ENCODE results near the gene BABAM1. TPM values are rescaled to one million over a fixed set of nuclear protein-coding genes. Genes with fewer than 3 reads are reported as not detected.

The BABAM1 gene
- total and polyA plus RNA-seq, 9 of the 15 experiments (the other 6 are each of a cell fraction or from before 2014, with no cell fraction given) = 14.7 to 160 (median 113) TPM

- TF ChIP-seq ZNF696 (CRISPR knock-in tag; conservative IDR thresholded peaks at IDR 0.05) (no peak), RFX1 (IDR thresholded peaks at IDR 0.05) (no peak), SMAD3 (CRISPR knock-in tag; conservative IDR thresholded peaks at IDR 0.05) (no peak), C11orf30 (IDR thresholded peaks at IDR 0.05; ENCODE audit: low read depth) (peak; percentile 76), KDM5B (IDR thresholded peaks at IDR 0.05; ENCODE audit: insufficient replicate concordance, low read depth, low read length) (peak; percentile 82), ATF3 (IDR thresholded peaks at IDR 0.05) (peak; percentile 97), ATF3 (CRISPR knock-in tag; conservative IDR thresholded peaks at IDR 0.05) (no peak), NFATC3 (IDR thresholded peaks at IDR 0.05) (no peak), NR3C1 (CRISPR knock-in tag; IDR thresholded peaks at IDR 0.05) (no peak), SAFB (IDR thresholded peaks at IDR 0.05; ENCODE audit: borderline replicate concordance, low read depth, low read length) (no peak), HLTF (IDR thresholded peaks at IDR 0.05) (0 out of 2 replicates have a peak, but pooled peaks have one; percentile 2), MLX (CRISPR knock-in tag; conservative IDR thresholded peaks at IDR 0.05) (no peak), TEAD4 (IDR thresholded peaks at IDR 0.05; ENCODE audit: low read length) (no peak), TEAD4 (CRISPR knock-in tag; IDR thresholded peaks at IDR 0.05; ENCODE audit: borderline replicate concordance) (no peak), CTCF (IDR thresholded peaks at IDR 0.05 in 2 of 3, conservative IDR thresholded peaks at IDR 0.05 in 1 of 3; ENCODE audit: insufficient read depth in 2 of 3, low read depth in 1 of 3, low read length in 3 of 3) (no peak), ZNF507 (tag; conservative IDR thresholded peaks at IDR 0.05) (no peak), JUN (IDR thresholded peaks at IDR 0.05; ENCODE audit: borderline replicate concordance, low read depth, low read length) (peak; percentile 85), JUN (CRISPR knock-in tag; IDR thresholded peaks at IDR 0.05; ENCODE audit: borderline replicate concordance) (no peak), MCM5 (IDR thresholded peaks at IDR 0.05; ENCODE audit: low read depth) (no peak), CEBPZ (IDR thresholded peaks at IDR 0.05; ENCODE audit: borderline replicate concordance, low read depth, low read length) (no peak), ZBED1 (IDR thresholded peaks at IDR 0.05) (0 out of 2 replicates have a peak, but pooled peaks have one; percentile 35), HBP1 (CRISPR knock-in tag; IDR thresholded peaks at IDR 0.05) (no peak)
Observed at GRCh38 chr19:17220207-17220758, 47.0 kb upstream of the BABAM1 start (continued).

Data from K562 (cell line).